IMR-90 (cell line): ENCODE data around the gene TMEM132A. TPM values are rescaled to one million over a fixed set of nuclear protein-coding genes. Genes with fewer than 3 reads are reported as not detected.
A peak's percentile ranks its signal among the peaks of the same experiment; 100 is the strongest.

ENCODE experiments used
- ATAC-seq: fragments of 200-7000 bp; cut with Tn5 transposase; 2 replicates; pipeline ENCODE4 v1.9.1; 2020; ENCODE audit warnings: low read depth, mild to moderate bottlenecking, moderate library complexity
- BruUV-seq: library from RNA; stranded (reverse); fragments of 400-500 nt; replicated peaks from 2 replicates; lab custom pipeline; 2021; lab: Mats Ljungman, UMichigan
- CTCF ChIA-PET: fragments of 300-600 bp; formaldehyde crosslinking; extraction: SDS; loops from one replicate; lab custom pipeline; 2021; ENCODE audit warnings: antibody characterized with exemption; lab: Yijun Ruan, JAX
- POLR2A ChIA-PET: fragments of 300-600 bp; sonication (Branson Sonifier 250); formaldehyde crosslinking; loops from one replicate; lab custom pipeline; 2022; ENCODE audit warnings: antibody characterized with exemption; ENCODE audit not compliant: unreplicated experiment; lab: Charles Lee
- DNase-seq: peaks from one replicate; pipeline ENCODE4 v3.0.0; 2013
- H2AFZ ChIP-seq: replicated peaks from 2 replicates; pipeline ENCODE3; 2013; ENCODE audit warnings: low read length, mild to moderate bottlenecking; ENCODE audit not compliant: poor library complexity
- H2AK5ac ChIP-seq: 2 replicates; pipeline ENCODE4 v1.6.1; 2013; ENCODE audit warnings: low read depth, low read length, inconsistent platforms
- H2AK9ac ChIP-seq: replicated peaks from 2 replicates; pipeline ENCODE3; 2013; ENCODE audit warnings: mild to moderate bottlenecking, low read depth, low read length, moderate library complexity; ENCODE audit not compliant: poor library complexity
- H2BK120ac ChIP-seq: 2 replicates; pipeline ENCODE4 v1.6.1; 2013; ENCODE audit warnings: low read depth, low read length, inconsistent platforms
- H2BK15ac ChIP-seq: 3 replicates; pipeline ENCODE4 v1.6.1; 2013; ENCODE audit warnings: low read depth, low read length, inconsistent platforms
- H2BK20ac ChIP-seq: 2 replicates; pipeline ENCODE4 v1.6.1; 2013; ENCODE audit warnings: low read depth, mild to moderate bottlenecking, inconsistent platforms, low read length, moderate library complexity
- H2BK5ac ChIP-seq: 2 replicates; pipeline ENCODE4 v1.6.1; 2013; ENCODE audit warnings: mild to moderate bottlenecking, low read depth, low read length, inconsistent platforms; ENCODE audit not compliant: poor library complexity, severe bottlenecking
- H3K14ac ChIP-seq: replicated peaks from 2 replicates; pipeline ENCODE4 v1.6.1; 2013; ENCODE audit warnings: low read depth, low read length, inconsistent platforms
- H3K18ac ChIP-seq: 2 replicates; pipeline ENCODE4 v1.6.1; 2013; ENCODE audit warnings: low read depth, low read length, control low read depth
- H3K23ac ChIP-seq: 2 replicates; pipeline ENCODE4 v1.6.1; 2013; ENCODE audit warnings: low read depth, low read length, inconsistent platforms
- H3K27ac ChIP-seq: 2 replicates; pipeline ENCODE4 v1.5.1; 2013; ENCODE audit warnings: mild to moderate bottlenecking, control low read depth, low read length; ENCODE audit not compliant: insufficient read depth
- H3K27me3 ChIP-seq: 2 replicates; pipeline ENCODE4 v1.6.1; 2013; ENCODE audit warnings: low read length; ENCODE audit not compliant: control insufficient read depth, insufficient read depth
- H3K36me3 ChIP-seq: 2 replicates; pipeline ENCODE4 v1.6.1; 2013; ENCODE audit warnings: low read length, mixed read lengths; ENCODE audit not compliant: control insufficient read depth, insufficient read depth
- H3K4ac ChIP-seq: 2 replicates; pipeline ENCODE4 v1.6.1; 2013; ENCODE audit warnings: low read depth, low read length, inconsistent platforms
- H3K4me1 ChIP-seq: 2 replicates; pipeline ENCODE4 v1.6.1; 2013; ENCODE audit warnings: low read length, mixed read lengths; ENCODE audit not compliant: control insufficient read depth, insufficient read depth
- H3K4me2 ChIP-seq: 2 replicates; pipeline ENCODE4 v1.6.1; 2013; ENCODE audit warnings: low read depth, mild to moderate bottlenecking, control low read depth, low read length, moderate library complexity
- H3K4me3 ChIP-seq: 2 replicates; pipeline ENCODE4 v1.5.1; 2013; ENCODE audit warnings: low read depth, mild to moderate bottlenecking, control low read depth, low read length, moderate library complexity; ENCODE audit not compliant: insufficient read depth
- H3K56ac ChIP-seq: 2 replicates; pipeline ENCODE4 v1.6.1; 2013; ENCODE audit warnings: low read length, inconsistent platforms; ENCODE audit not compliant: insufficient read depth; ENCODE audit errors: extremely low read depth
- H3K79me1 ChIP-seq, 2 experiments: 2 replicates each; pipeline ENCODE4 v1.6.1; 2013; ENCODE audit warnings: low read length in 2 of 2, inconsistent platforms in 1 of 2, low read depth in 1 of 2
- H3K9ac ChIP-seq: 2 replicates; pipeline ENCODE4 v1.6.1; 2013; ENCODE audit warnings: low read depth, low read length, control low read depth
- H3K9me1 ChIP-seq: 2 replicates; pipeline ENCODE4 v1.6.1; 2013; ENCODE audit warnings: low read length, inconsistent platforms; ENCODE audit not compliant: insufficient read depth
- H3K9me3 ChIP-seq: 2 replicates; pipeline ENCODE4 v1.6.1; 2013; ENCODE audit warnings: low read length; ENCODE audit not compliant: control insufficient read depth, insufficient read depth
- H4K20me1 ChIP-seq: 2 replicates; pipeline ENCODE4 v1.6.1; 2013; ENCODE audit warnings: low read length, inconsistent platforms; ENCODE audit not compliant: insufficient read depth
- H4K5ac ChIP-seq: 2 replicates; pipeline ENCODE4 v1.6.1; 2013; ENCODE audit warnings: mild to moderate bottlenecking, low read depth, low read length, control low read depth
- H4K8ac ChIP-seq, 2 experiments: 2 replicates each; pipeline ENCODE4 v1.6.1; 2013; ENCODE audit warnings: low read depth in 2 of 2, low read length in 2 of 2, control low read depth in 1 of 2, inconsistent platforms in 1 of 2
- H4K91ac ChIP-seq: 2 replicates; pipeline ENCODE4 v1.6.1; 2013; ENCODE audit warnings: low read depth, low read length, inconsistent platforms; ENCODE audit not compliant: insufficient read depth
- CEBPB ChIP-seq: IDR thresholded peaks from 2 replicates; pipeline ENCODE4 v1.6.1; 2012; ENCODE audit warnings: low read depth, low read length, improper control_type of control experiment
- CHD1 ChIP-seq: IDR thresholded peaks from 2 replicates; pipeline ENCODE4 v1.6.1; 2012; ENCODE audit warnings: low read depth, low read length, improper control_type of control experiment
- FOS ChIP-seq: fragments of 150-350 bp; IDR thresholded peaks from 2 replicates; pipeline ENCODE4 v1.6.1; 2016; ENCODE audit warnings: low read depth, low read length
- MAZ ChIP-seq: IDR thresholded peaks from 2 replicates; pipeline ENCODE4 v1.6.1; 2012; ENCODE audit warnings: low read depth, mild to moderate bottlenecking, low read length, improper control_type of control experiment, moderate library complexity, borderline replicate concordance
- MXI1 ChIP-seq: IDR thresholded peaks from 2 replicates; pipeline ENCODE4 v1.6.1; 2012; ENCODE audit warnings: low read depth, mild to moderate bottlenecking, low read length, moderate library complexity, borderline replicate concordance
- RAD21 ChIP-seq: IDR thresholded peaks from 2 replicates; pipeline ENCODE4 v1.6.1; 2012; ENCODE audit warnings: low read length, improper control_type of control experiment
- RFX5 ChIP-seq: IDR thresholded peaks from 2 replicates; pipeline ENCODE4 v1.8.0; 2012; ENCODE audit warnings: low read depth, mild to moderate bottlenecking, low read length, moderate library complexity
- SMC3 ChIP-seq: fragments of 150-350 bp; IDR thresholded peaks from 2 replicates; pipeline ENCODE4 v1.6.1; 2016; ENCODE audit warnings: low read depth, mild to moderate bottlenecking, antibody characterized with exemption, low read length, moderate library complexity
- WGBS, 2 experiments: methylation state at CpG; one replicate each; pipeline versions ENCODE4 v1.1.5 to v1.1.7; 2013; ENCODE audit warnings: missing lambda C conversion rate in 2 of 2; ENCODE audit not compliant: insufficient read length in 1 of 2; ENCODE audit errors: extremely low coverage in 2 of 2; 5-methylcytosine and 5-hydroxymethylcytosine counted together
- dilution Hi-C: fragments of 300-500 bp; cut with HindIII; formaldehyde crosslinking; loops from one replicate; pipeline ENCODE4 v1.14.3; 2018; ENCODE audit warnings: low sequenced_read_pairs; ENCODE audit not compliant: unreplicated experiment
- in situ Hi-C: fragments of 300-500 bp; cut with MboI; formaldehyde crosslinking; loops from 3 replicates; pipeline ENCODE4 v1.14.3; 2019; ENCODE audit warnings: low sequenced_read_pairs, inconsistent platforms, mixed read lengths
- intact Hi-C: fragments of 100-400 bp; cut with micrococcal nuclease; formaldehyde crosslinking; loops from 2 replicates; pipeline ENCODE4 v1.10.0; 2022
- polyA plus RNA-seq, 3 experiments: library from polyadenylated mRNA; depleted of rRNA; stranded (reverse); fragments of >200 nt; gene quantifications; 2 replicates each; pipeline ENCODE4 v1.2.3, GENCODE V29; 2012; ENCODE audit warnings: low replicate concordance in 1 of 3
- total RNA-seq: library from RNA; depleted of rRNA; stranded (reverse); fragments of >200 nt; gene quantifications from 2 replicates; pipeline ENCODE4 v1.2.3, GENCODE V29; 2012
- TF ChIP-seq, protein P1 (sequence below): conservative IDR thresholded peaks from 2 replicates; pipeline ENCODE4 v1.5.1; 2012; ENCODE audit warnings: mild to moderate bottlenecking, low read depth, low read length, improper control_type of control experiment
- TF ChIP-seq, protein P2 (sequence below): fragments of 150-350 bp; IDR thresholded peaks from 2 replicates; pipeline ENCODE4 v1.6.1; 2016; ENCODE audit warnings: low read depth, mild to moderate bottlenecking, low read length, moderate library complexity, borderline replicate concordance

TMEM132A gene
- total and polyA plus RNA-seq, 2 of the 4 experiments (the other 2 are of a cell fraction): 7.7 to 64.2 TPM

DNA sequence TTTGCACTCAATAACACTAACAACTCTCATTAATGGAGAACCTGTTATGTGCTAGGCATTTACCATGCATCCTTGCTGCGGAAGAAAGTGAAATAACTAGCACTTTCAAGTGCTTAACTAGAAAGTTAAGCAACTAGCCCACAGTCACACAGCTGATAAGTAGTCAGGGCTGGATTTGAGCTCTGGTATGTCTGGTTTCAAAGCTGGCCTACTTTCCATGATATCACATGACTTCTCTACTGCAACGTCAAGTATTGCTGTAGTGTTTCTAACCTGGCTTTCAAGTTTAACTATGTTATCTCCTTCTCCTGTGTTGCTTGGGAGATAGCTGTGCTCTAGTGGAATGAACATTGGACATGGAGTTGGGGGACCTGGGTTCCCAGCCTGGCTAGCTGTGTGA is 15.6 kb downstream of the TMEM132A start:
- H3K36me3 ChIP-seq: peaks cover 28% of the 10 kb centered on the region
- in situ Hi-C loops (no loop called here), intact Hi-C loops (no loop called here), dilution Hi-C loops (no loop called here)
- BruUV-seq: no TSS peak
- DNase-seq (peak; percentile 32), ATAC-seq (no peak)
- H2BK20ac ChIP-seq: no peak overlapping the region
- no peak overlapping the region for H4K91ac ChIP-seq
- no peak overlapping the region for H2AK5ac ChIP-seq
- H3K9me3 ChIP-seq: no peaks in the 10 kb centered on the region
- no peak overlapping the region for H3K27ac ChIP-seq
- 0 out of 2 replicates have a peak, but pooled peaks cover 3% of the 10 kb centered on the region for H3K9me1 ChIP-seq
- H3K79me1 ChIP-seq: no peaks in the 10 kb centered on the region
- no peak overlapping the region for H3K23ac ChIP-seq
- H2BK15ac ChIP-seq: no peak overlapping the region
- H3K4ac ChIP-seq: no peak overlapping the region
- no peak overlapping the region for H2AK9ac ChIP-seq
- no peak overlapping the region for H3K9ac ChIP-seq
- H2BK5ac ChIP-seq: no peak overlapping the region
- H3K56ac ChIP-seq: no peak overlapping the region
- ChIA-PET POLR2A (no interaction called here), CTCF (no interaction called here)
- H3K18ac ChIP-seq: no peak overlapping the region
- TF ChIP-seq RFX5 (no peak), CHD1 (no peak), FOS (no peak), SMC3 (no peak), MAZ (no peak), MXI1 (no peak), RAD21 (no peak), CEBPB (no peak)
- TF ChIP-seq, protein P1, sequence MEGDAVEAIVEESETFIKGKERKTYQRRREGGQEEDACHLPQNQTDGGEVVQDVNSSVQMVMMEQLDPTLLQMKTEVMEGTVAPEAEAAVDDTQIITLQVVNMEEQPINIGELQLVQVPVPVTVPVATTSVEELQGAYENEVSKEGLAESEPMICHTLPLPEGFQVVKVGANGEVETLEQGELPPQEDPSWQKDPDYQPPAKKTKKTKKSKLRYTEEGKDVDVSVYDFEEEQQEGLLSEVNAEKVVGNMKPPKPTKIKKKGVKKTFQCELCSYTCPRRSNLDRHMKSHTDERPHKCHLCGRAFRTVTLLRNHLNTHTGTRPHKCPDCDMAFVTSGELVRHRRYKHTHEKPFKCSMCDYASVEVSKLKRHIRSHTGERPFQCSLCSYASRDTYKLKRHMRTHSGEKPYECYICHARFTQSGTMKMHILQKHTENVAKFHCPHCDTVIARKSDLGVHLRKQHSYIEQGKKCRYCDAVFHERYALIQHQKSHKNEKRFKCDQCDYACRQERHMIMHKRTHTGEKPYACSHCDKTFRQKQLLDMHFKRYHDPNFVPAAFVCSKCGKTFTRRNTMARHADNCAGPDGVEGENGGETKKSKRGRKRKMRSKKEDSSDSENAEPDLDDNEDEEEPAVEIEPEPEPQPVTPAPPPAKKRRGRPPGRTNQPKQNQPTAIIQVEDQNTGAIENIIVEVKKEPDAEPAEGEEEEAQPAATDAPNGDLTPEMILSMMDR: no peak
- TF ChIP-seq, protein P2, sequence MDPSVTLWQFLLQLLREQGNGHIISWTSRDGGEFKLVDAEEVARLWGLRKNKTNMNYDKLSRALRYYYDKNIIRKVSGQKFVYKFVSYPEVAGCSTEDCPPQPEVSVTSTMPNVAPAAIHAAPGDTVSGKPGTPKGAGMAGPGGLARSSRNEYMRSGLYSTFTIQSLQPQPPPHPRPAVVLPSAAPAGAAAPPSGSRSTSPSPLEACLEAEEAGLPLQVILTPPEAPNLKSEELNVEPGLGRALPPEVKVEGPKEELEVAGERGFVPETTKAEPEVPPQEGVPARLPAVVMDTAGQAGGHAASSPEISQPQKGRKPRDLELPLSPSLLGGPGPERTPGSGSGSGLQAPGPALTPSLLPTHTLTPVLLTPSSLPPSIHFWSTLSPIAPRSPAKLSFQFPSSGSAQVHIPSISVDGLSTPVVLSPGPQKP: no peak
- WGBS, 2 experiments: no CpG with 5 or more reads among the region's 2 CpGs
- no peak overlapping the region for H2BK120ac ChIP-seq
- H4K8ac ChIP-seq: no peak overlapping the region
- H3K4me1 ChIP-seq: peaks cover 4% of the 10 kb centered on the region; the same call in 1 of the 2 replicates
- H3K4me2 ChIP-seq: no peak overlapping the region
- no peaks in the 10 kb centered on the region for H3K27me3 ChIP-seq
- H4K5ac ChIP-seq: no peak overlapping the region
- H4K20me1 ChIP-seq: no peaks in the 10 kb centered on the region
- no peak overlapping the region for H2AFZ ChIP-seq
- no peak overlapping the region for H3K4me3 ChIP-seq
- no peak overlapping the region for H3K14ac ChIP-seq
